Left renal pelvis (tissue), 4 donors: ENCODE data around the gene CNTNAP1. TPM values are rescaled to one million over a fixed set of nuclear protein-coding genes. Genes with fewer than 3 reads are reported as not detected.

ENCODE experiments used
- DNase-seq, 4 donors: peaks; one replicate each; pipeline ENCODE4 v3.0.0-alpha.2; 2013; ENCODE audit warnings: low read depth in 4 of 4, low spot score in 3 of 4
- polyA plus RNA-seq, 4 donors: library from polyadenylated mRNA; unstranded; fragments of 120-200 nt; gene quantifications; one replicate each; pipeline ENCODE4 v1.2.1, GENCODE V29; 2013; ENCODE audit not compliant: insufficient read length in 4 of 4

The CNTNAP1 gene
- polyA plus RNA-seq, 4 donors = 8.1 to 27.7 (median 9.5) TPM

GRCh38 chr17:42683407-42684034 is 1.2 kb downstream of the CNTNAP1 start:
- DNase-seq = no peak

- DNase-seq = no peak
These were observed 2.7 kb downstream of the CNTNAP1 start for GRCh38 chr17:42684929-42685556.

DNA sequence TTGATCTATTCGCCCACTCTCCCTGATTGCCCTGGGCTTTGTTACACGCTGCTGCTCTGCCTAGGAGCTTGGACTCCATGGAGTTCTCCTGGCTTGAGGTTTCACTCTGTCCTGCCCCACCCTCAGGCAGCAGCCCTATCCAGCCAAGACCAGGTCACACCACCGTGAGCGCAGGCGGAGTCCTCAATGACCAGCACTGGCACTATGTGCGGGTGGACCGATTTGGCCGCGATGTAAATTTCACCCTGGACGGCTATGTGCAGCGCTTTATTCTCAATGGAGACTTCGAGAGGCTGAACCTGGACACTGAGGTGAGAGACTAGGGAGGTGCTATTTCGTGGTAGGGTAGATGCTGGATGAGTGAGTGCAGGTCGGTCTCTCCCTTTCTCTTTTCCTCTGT is 3.5 kb downstream of the CNTNAP1 start:
- no peak for DNase-seq

- no peak for DNase-seq
These were observed 4.3 kb downstream of the CNTNAP1 start for GRCh38 chr17:42686520-42687128.

DNA sequence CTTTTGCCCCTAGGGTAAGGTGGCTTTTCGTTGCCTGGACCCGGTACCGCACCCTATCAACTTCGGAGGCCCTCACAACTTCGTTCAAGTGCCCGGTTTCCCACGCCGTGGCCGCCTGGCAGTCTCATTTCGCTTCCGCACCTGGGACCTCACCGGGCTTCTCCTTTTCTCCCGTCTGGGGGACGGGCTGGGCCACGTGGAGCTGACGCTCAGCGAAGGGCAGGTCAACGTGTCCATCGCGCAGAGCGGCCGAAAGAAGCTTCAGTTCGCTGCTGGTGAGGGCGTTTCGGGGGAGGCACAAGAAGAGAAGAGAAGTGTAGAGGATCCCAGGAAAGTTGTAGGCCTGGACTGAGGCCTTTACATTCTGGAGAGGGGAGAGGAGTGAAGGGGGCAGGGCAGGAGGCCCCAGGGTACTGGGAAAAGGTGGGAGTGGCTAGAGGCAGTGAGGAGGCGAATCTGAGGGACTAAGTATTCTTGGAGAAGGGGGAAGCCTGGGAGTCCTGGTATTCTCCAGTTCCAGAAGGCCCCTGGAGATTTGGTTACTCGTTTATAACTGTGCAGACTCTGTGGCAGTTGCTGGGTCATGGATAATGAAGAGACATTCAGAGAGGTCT is 5.5 kb downstream of the CNTNAP1 start:
- DNase-seq = no peak

- no peak for DNase-seq
These were observed 8.3 kb downstream of the CNTNAP1 start for GRCh38 chr17:42690596-42690995.

DNA sequence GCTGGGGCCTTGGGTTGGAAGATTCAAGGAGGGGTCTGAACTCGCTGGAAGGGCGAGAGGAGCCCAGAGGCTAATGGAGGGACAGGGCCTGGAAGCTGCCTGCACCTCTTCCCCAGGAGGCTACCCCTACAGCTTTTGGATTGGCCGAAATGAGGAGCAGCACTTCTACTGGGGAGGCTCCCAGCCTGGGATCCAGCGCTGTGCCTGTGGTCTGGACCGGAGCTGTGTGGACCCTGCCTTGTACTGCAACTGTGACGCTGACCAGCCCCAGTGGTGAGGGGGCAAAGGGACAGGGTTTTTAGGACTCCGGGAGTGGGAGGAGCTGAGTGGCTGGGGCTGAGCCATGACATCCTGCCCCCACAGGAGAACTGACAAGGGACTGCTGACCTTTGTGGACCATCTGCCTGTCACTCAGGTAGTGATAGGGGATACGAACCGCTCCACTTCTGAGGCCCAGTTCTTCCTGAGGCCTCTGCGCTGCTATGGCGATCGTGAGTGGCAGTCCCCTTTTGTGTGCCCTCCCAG is 8.8 kb downstream of the CNTNAP1 start:
- no peak for DNase-seq

GRCh38 chr17:42692489-42692888 is 10.2 kb downstream of the CNTNAP1 start:
- no peak for DNase-seq

DNA sequence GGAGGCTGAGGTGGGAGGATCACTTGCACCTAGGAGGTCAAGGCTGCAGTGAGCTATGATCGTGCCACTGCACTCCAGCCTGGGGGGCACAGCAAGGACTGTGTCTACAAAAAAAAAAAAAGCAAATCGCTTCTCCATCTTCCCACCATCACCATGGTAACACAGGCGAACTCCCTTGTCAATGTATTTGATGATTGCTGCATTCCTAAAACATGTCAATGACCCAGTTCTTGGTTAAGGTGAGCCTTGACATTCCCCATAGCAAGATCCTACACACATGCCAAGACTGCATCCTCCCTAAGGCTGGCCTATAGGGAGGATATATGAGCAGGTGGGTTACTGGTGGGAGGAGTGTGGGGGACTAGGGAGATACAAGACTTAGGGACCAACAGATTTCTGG is 12.2 kb downstream of the CNTNAP1 start:
- no peak for DNase-seq

DNA sequence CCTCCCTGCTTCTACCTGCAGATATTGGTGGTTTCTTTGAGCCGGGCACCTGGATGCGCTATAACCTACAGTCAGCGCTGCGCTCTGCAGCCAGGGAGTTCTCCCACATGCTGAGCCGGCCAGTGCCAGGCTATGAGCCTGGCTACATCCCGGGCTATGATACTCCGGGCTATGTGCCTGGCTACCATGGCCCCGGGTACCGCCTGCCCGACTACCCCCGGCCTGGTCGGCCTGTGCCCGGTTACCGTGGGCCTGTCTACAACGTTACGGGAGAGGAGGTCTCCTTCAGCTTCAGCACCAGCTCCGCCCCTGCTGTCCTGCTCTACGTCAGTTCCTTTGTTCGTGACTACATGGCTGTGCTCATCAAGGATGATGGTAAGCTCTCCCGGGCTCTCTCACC is 13.2 kb downstream of the CNTNAP1 start:
- no peak for DNase-seq

DNA sequence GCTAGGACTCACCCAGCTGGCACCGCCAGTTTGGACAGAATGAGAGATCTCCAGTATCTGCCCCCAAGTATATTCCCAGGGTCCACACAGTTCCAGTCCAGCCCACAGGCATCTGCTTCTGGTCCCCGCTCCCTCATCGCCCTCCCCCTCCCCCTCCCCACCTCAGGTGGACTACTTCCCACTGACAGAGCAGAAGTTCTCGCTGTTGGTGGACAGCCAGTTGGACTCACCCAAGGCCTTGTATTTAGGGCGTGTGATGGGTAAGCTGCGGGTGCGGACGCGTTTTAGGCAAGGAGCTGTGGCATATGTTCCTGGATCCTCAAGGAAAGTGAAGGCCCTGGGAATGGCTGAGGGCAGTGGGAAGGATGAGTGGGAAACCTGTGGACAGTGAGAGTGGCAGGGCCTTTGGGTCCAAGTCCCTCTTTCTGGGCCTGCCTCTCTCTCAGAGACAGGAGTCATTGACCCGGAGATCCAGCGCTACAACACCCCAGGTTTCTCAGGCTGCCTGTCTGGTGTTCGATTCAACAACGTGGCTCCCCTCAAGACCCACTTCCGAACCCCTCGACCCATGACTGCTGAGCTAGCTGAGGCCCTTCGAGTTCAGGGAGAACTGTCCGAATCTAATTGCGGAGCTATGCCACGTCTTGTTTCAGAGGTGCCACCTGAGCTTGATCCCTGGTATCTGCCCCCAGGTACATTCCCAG is 14.9 kb downstream of the CNTNAP1 start:
- DNase-seq = no peak

GRCh38 chr17:42698736-42699414 is 16.5 kb downstream of the CNTNAP1 start:
- no peak for DNase-seq

- DNase-seq = no peak
These were observed 17.0 kb downstream of the CNTNAP1 start for GRCh38 chr17:42699415-42699740.

- DNase-seq = no peak
These were observed 18.4 kb downstream of the CNTNAP1 start for GRCh38 chr17:42700586-42701289.

GRCh38 chr17:42702446-42702845 is 20.1 kb downstream of the CNTNAP1 start:
- DNase-seq = no peak

DNA sequence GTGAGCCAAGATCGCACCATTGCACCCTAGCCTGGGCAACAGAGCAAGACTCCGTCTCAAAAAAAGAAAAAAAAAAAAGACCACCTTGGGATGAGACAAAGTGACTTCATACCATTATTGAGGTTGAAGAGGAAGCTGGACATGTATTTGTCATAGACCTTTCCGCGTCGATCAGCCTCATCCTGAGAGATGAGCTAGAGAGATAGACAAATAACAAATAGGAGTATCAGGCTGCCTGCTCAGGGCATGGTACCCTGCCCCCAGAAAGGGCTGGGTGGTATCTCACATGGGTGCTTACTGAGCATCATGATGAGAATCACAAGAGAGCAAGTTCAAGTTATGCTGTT is 22.1 kb downstream of the CNTNAP1 start:
- no peak for DNase-seq

DNA sequence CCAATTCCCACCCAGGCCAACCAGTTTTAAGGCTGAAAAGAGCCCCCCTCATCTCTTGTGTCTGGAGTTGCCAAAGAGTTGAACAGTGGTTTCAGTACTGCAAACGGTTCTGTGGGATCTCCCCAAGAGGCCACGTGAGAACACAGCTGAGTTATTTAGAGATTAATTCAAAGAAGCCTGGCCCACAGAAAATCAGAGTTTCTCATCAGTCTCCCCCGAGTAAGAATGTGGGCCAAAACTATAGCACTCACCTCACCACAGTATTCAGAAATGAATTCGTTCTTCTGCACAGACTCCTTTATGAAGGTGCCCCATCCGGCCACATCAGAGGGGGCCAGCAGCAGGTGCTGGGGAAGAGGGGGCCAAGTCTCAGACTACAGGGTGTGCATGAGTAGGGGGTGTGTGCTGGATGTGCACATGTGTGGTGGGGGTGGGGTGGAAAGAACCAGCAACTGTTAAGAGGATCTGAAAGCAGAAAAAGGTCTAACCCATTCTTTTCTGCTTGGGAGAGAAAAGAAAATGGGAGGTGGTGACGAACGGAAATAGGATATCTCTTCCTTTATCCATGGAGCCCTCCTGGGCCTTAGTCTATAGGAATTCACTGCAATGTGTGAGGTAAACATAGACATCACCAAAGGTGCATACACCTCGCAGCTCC is 22.6 kb downstream of the CNTNAP1 start:
- no peak for DNase-seq

DNA sequence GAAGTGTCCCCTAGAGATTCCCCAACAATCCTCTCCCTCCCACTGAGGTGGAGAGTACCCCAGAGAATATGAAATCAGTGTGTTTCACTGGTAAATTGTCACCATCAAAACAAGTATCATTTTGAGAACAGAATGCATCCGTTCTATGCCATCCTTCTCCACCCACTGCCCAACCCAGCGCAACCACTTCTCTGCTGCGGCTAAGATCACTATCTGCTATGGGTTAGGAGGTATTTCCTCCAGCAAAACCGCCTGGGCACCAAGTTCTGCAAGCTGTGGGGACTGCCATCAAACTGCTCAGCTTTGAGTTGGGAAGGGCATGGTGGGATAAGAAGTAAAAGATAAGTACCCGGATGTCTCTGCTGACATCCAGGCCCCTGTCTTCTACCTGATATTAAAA is 24.4 kb downstream of the CNTNAP1 start:
- no peak for DNase-seq

GRCh38 chr17:42708588-42708987 is 26.3 kb downstream of the CNTNAP1 start:
- no peak for DNase-seq

GRCh38 chr17:42709561-42709960 is 27.2 kb downstream of the CNTNAP1 start:
- no peak for DNase-seq
